T-helper 1 cell treated with Interleukin-12 subunit alpha and Interleukin-12 subunit beta and Interleukin-4 antibody, amounts not matched to agents 30 ng/mL and 1 ng/mL, for 36 hours (primary cell): Measurements from ENCODE around the gene NAV2. TPM values are rescaled to one million over a fixed set of nuclear protein-coding genes. Genes with fewer than 3 reads are reported as not detected.

Source experiments
- intact Hi-C: fragments of 100-400 bp; cut with micrococcal nuclease; formaldehyde crosslinking; loops from one replicate; pipeline ENCODE4 v1.15.1; 2024
- total RNA-seq: library from RNA; stranded (reverse); gene quantifications from 2 replicates; pipeline ENCODE4 v1.2.3, GENCODE V29; 2022

NAV2 gene
- total RNA-seq, 1 donor from 2014 or later = 0.29 TPM

DNA sequence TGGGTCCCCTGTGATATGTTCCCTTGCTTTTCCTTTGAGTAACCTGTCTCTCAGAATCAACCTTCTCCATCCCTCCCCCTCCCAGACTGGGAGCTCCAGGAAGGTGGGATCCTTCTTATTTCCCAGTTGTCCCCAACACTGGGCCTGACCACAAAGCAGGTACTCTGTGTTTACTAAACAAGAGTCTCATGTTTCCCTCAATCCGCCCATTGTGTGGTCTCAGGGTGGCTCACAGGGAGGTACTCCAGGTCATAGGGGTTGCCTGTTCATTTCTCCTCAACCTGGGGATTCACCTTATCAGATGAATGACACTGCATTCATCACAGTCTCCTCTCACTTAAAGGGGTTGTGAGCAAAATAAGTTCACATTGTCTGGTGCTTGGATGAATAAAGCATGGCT lies 26.4 kb upstream of the NAV2 start:
- intact Hi-C loops = loop anchor here (5.0 kb wide), 1 partner anchor 56 kb away; no protein-coding TSS in a partner anchor

DNA sequence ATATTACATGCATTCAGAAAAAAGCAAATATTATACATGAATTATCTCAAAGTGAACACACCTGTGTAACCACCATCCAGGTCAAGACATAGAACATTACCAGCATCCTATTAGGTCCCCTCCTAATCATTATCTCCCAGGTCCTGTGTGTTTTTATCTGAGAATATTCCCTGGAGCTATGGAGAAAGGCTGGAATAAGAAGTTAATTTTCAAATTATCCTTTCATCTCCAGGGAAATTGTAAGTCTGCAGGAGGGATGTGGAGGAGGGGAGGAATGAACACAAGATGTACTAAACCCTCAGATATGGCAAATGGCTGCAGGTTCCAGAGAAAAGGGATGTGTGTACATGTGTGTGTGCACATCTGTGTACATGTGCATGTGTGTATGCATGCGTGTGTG lies 25.2 kb upstream of the NAV2 start:
- intact Hi-C loops = loop anchor here (5.0 kb wide), 1 partner anchor 55 kb away; no protein-coding TSS in a partner anchor

DNA sequence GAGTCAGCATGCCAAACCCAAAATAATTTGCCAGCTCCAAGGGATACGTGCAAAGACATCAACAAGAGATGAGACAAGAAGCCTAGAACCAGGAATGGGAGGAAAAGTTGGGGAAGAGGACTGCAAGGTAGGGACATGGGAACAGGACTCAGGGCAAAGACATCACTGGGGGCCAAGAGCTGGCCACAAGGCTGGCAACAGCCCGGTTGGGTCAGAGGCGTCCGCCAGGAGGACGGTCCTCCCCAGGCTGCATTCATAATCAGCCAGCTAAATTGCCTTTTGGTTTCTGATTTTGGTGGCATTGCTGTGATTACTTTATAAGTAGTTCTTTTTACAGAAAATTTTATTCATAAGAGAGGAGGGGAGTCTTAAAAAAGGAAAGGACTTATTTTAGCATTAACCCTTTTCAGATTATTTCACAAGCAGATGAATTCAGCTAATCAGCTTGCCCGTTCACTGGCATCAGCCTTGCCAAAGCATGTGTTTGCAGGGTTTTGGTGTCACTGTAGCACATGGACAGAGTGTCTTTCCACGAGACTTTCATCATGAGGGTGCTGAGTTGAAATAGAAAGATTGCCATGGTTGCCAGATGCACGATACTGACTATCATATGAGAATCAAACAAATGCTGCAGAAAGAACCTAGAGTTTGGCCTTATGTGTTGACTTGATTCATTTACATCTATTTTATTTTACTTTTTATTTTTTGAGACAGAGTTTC lies 23.2 kb upstream of the NAV2 start:
- intact Hi-C loops = loop anchor here (5.0 kb wide), 1 partner anchor 53 kb away; no protein-coding TSS in a partner anchor

DNA sequence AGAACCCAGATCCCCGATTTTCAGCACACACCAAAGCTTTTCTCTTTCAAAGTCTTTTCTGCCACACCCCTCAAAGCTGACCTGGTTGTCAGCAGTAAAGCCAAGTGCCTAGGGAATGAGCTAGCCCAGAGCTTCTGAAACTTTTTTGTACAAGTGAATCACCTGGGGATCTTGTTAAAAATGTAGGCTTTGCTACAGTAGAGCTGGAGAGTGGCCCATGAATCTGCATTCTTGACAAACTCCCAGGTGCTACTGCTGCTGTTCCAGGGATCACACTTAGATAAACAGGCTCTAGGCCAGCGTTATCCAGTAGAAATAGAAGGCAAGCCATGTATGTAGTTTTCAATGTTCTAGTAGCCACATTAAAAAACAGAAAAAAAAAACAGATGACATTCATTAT lies 21.8 kb upstream of the NAV2 start:
- intact Hi-C loops = no loop called here

DNA sequence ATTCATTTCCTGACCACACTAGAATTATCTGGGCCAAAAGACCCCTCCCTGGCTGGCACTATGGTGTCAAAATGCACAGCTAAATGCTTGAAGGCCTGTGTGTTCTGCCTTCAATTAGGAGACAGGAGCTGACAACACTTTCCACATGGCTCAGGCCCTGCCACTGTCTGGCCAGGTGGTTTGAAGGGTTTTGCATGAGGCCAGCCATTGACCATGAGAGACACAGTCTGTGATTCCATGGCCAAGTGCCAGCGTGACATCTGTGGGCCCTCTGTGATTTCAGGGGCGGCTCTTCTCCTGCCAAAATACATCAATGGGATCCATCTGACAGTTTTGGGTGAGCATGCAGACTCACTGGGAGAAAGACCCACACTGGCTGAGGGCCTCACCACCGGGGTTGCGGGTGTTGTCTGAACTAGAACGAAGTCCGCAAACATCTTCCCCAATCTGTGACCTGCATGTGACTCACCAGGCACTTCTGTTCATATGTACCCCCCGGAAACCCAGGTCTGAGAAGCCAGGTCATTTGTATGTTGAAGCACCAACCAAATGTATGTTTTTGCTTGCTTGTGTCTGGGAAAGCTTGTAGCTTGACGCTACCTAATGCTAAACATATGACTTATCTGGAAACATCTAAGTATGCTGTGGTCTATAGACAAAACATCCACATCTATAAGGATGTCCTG lies 20.7 kb upstream of the NAV2 start:
- intact Hi-C loops = no loop called here

DNA sequence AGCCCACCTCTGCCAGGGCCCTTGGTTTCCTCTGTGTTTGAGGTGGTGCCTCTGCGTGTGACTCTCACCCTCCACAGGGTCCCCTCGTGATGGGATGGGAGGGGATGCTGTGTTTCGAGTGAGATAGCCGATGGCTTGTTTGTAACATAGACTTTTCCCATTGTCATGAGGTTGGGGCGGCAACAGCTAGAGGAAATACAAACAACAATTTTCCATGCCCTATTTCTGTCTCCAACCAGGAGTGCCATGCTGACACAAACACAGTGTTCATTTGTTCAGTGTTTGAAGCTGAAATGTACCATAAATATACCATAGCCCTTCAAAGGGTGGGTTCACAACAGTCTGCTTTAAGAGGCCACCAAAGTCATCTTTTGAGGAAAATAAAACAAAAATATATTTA lies 19.5 kb upstream of the NAV2 start:
- intact Hi-C loops = no loop called here

DNA sequence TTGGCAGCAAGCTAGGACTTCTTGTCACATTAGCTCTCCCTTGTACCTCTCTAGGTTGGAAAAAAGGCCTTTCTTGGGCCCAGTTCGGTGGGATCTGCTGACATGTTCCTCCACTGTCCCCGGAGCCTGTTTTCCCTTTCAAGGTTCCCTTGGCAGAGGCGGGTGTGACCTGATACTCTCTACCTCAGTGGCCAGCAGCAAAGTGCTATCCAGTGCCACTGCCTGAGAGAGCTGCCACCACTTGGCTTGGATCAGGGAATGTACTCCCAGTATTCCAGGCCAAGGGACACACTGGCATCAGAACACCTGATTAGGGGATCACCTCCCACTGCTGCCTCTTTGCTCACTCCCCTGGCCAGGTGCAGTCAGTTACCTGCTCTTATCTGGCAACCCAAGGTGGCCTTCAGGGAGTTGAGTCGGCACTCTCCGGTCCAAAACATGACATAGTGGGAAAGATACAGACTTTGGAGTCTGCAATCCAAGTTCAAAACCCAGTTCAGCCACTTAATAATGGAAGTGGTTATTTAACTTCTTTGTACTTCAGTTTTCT lies 17.8 kb upstream of the NAV2 start:
- intact Hi-C loops = no loop called here

DNA sequence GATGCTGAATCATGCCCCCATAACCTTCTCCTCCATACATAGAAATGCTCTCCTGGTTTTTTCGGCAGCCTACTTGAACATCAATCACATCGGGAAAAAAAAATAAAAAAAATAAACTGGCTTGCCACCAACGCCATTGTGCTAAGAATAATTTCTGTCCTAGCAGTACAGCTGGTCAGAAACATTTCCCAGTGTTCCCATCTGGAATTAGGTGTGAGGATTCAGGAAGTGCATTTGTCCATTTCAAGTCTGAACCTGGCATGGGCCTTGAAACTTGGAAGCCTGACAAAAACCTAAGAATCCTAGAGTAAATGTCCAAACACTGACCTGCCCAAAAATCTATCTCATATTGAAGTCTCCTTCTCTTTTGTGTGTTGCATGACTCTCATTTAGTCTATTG lies 16.6 kb upstream of the NAV2 start:
- intact Hi-C loops = no loop called here

DNA sequence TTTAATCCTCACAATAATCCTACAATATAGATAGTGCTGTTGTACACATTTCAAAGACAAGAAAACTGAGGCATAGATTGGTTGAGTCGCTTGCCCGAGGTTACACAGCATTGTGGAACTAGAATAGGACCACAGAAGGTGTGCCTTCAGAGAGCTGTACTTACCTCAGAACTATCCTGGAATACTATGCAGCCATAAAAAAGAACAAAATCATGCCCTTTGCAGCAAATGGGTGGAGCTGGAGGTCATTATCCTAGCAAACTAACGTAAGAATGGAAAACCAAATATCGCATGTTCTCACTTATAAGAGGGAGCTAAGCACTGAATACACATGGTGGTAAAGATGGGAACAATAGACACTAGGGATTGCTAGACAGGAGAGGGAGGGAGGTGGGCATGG lies 15.7 kb upstream of the NAV2 start:
- intact Hi-C loops = no loop called here

DNA sequence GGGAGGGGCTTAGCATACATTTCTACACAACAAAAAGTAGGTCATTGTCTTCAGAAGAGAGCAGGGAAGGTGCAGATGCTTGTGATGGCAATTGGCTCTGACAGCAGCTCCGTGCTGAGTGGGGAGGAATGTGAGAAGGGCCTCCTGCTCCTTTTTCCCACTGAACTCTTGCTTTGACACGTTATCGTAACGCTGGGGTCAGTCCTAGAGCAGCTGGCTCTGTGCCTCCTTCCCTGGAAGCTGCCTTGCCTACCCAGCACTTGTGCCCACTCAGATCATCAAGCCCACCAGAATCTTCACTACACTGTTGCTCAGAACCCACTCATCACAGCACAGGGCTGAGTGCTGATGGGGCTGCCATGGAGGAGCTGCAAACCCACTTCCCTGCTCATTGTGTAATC lies 14.9 kb upstream of the NAV2 start:
- intact Hi-C loops = no loop called here

DNA sequence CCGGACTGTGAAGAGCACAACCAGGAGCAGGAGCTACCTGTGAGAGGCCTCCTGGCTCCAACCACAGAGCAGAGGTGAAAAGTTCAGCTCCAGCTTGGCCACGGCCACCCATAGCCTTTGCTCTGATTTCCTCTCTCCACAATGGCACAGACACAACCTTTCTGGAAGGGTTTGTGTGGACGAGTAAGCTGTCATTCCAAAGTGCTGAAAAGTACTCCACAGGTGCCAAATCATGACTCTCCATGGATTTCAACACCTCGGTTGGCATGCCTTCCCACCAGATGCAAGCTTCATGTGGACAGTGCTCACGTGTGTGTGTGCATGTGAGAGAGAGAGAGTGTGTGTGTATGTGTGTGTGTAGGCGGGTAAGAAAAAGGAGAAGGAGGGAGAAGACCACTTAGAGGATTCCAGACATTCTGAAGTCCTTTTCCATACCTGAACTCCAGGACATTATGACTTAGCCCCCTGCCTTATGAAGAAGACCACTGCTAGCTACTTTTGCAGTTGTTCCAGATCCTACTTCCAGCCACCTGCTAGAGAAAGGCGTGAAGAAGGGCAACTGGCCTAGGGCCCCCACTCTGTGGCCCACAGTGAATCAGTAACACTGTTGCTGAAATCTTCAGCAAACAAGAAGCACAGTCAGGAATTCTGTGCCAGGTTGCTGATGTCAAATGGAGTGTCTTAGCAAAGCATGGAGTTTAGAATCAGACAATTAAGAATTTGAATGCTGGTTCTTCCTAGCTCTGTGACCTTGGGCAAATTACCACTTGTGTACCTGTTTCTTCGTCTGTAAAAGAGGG lies 13.9 kb upstream of the NAV2 start:
- intact Hi-C loops = no loop called here

DNA sequence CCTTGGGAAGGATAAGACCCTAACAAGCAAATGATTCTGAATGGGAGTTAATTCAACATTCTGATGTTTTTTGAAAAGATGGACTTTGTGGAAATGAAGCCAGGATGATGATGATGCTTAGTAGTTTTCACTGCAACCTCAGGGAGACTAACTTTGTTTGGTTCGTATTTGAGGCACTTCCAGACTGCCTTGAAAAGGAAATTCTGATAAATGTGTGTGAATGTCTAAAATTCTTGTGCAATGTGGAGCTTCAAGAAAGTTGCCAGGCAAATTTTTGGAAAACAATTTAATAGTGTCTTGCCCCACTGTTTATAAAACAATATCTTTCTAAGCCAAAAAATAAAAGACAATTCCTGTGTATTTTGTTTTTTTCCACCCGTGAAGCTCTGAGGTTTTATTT lies 11.2 kb upstream of the NAV2 start:
- intact Hi-C loops = no loop called here

DNA sequence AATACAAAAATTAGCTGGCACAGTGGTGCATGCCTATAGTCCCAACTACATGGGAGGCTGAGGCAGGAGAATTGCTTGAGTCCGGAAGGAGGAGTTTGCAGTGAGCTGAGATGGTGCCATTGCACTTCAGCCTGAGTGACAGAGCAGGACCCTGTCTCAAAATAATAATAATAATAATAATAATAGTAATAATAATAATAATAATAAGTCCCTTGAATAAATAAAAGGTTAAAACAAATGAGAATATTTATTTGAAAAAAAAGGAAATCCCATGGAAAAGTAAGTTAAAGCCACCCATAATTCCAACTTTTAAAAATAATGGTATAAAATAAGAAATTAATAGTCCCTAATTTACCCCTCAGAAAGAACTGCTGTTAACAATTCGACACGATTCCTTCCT lies 10.0 kb upstream of the NAV2 start:
- intact Hi-C loops = no loop called here

DNA sequence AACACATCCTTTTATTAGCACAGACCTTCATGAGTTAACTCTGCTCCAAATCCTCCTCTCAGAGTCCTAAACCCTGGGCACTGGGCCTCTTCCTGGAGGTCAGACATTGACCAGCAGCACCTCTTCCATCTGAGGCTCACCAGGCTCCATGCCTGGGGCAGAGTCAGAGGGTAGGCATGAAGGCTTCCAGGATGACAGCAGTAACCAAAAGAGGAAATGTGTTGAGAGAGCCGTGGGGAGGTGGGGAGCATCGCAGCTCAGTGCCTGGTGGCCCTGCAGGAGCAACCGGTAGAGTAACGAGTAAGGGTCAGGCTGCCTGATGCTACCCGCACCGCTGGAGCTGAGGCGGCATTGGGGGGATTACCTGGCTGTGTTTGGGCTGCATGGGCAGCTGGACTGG lies 9.4 kb upstream of the NAV2 start:
- intact Hi-C loops = no loop called here

DNA sequence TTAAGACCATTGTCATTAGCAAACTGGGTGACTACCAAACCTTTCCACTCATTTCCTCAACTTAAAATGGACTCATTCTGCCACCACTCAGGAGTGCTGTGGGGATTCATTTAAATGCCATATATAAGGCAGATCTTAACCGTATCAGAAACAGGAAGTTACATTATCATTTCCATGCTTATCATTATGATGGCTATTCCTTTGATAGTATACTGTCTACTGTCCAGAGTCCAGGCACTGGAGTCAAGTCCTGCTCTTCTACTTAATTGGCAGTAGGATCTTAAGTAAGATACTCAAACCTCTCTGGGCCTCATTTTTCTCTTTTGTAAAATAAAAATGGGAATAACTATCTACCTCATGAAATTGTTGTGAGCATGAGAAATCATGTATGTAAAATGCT lies 8.4 kb upstream of the NAV2 start:
- intact Hi-C loops = no loop called here

DNA sequence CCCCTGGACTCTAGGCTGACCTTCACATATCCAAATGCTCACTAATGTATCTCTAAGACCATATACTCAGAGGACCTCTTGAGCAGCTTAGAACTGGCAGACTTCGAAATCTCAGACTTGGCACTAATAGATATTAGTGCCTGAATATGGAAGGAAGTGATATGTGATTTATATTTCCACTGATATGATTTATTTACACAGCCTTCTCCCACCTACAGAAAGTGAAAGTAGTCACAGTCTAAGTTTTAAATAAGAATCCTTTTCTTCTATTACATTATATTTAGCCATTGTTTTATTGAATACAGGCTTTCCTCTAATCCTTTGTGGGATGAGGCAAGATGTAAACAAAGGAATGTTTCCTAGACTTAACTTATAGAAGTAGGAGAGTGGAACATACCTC lies 6.7 kb upstream of the NAV2 start:
- intact Hi-C loops = no loop called here

DNA sequence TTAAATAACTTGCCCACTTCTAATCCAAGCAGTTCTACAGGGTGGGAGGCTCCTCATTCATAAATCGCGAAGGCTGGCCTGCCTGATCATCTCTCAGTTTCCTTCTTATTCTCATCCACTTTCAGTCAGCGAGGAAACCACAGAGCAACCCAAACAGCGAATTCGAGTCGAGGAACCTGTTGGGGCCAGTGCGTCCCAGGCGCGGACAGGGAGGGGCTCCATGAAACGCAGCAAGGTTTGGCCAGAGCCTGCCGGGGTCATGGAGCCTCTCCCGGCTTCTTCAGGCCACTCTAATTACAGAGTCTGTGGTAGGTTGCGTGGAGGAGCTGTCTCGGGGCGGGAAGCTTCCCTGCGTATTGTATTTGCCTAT lies 741 bp upstream of the NAV2 start:
- intact Hi-C loops = loop anchor here (1.0 to 10.0 kb wide), 5 partner anchors 11 to 1700 kb away; partner anchors contain the start of genes E2F8, PRMT3, SERGEF and ZDHHC13

DNA sequence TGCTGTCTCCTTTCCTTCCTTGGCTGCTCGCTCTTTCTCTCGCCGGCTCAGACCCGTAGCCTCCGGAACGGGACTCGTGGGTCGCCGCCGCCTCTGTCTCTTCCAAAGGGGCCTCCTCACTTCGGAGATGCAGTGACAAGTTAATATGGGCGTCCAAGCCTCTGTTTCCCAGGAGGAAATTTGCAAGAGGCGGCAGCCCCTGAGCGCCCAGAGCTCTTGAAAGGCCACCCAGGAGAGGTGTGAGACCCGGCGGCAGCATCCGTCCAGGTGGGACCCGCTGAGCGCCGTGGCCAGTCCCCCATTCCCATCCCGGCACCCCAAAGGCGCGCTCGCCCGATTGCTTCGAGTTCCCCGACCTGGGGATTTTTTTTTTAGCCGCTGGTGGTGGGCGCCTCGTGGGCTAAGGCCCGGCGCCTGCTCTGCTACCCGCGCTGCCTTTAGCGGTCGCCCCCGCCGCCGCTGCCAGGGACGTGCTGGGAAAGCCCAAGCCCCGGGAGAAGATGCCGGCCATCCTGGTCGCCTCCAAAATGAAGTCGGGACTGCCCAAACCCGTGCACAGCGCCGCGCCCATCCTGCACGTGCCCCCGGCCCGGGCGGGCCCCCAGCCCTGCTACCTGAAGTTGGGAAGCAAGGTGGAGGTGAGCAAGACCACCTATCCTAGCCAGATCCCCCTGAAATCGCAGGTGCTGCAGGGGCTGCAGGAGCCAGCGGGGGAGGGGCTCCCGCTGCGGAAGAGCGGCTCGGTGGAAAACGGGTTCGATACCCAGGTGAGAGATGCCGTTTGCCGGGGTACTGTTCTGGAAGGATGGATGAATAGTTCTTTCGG lies 772 bp downstream of the NAV2 start:
- intact Hi-C loops = loop anchor here (2.0 to 10.0 kb wide), 4 partner anchors 473 to 1701 kb away; partner anchors contain the start of genes E2F8, PRMT3, SERGEF and ZDHHC13

DNA sequence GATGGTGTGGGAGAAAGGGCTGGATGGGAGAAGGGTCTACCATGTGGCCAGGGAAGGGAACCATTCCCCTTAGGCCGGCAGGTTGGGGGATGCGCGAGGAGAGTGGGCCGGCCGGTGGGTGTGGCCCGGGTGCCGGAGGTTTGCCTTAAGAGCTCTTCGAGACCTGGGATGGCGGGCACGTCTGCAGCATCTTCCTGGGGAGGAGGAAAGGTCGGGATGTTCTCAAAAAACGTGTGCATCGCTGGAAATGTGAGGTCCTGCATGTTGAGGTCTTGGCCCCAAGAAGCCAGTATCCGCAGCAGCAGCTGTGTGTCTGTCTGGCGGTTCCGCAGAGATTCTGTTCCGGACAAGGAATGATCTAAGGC lies 1.4 kb downstream of the NAV2 start:
- intact Hi-C loops = loop anchor here (5.0 to 10.0 kb wide), 2 partner anchors 671 to 1702 kb away; partner anchors contain the start of genes PRMT3 and SERGEF
